GM15510 (cell line): Measurements from ENCODE around the gene MAML2.

Source experiments
- POLR2A ChIP-seq: IDR thresholded peaks from 3 replicates; pipeline ENCODE4 v1.6.1; 2011; ENCODE audit warnings: borderline replicate concordance; ENCODE audit not compliant: insufficient read length; ENCODE audit errors: extremely low read depth

The MAML2 gene

GRCh38 chr11:96109331-96110030, 233.5 kb downstream of the MAML2 start:
- no peak for TF ChIP-seq POLR2A

GRCh38 chr11:96107143-96107824, 235.7 kb downstream of the MAML2 start:
- TF ChIP-seq POLR2A = no peak

GRCh38 chr11:96106645-96107044, 236.3 kb downstream of the MAML2 start:
- no peak for TF ChIP-seq POLR2A

DNA sequence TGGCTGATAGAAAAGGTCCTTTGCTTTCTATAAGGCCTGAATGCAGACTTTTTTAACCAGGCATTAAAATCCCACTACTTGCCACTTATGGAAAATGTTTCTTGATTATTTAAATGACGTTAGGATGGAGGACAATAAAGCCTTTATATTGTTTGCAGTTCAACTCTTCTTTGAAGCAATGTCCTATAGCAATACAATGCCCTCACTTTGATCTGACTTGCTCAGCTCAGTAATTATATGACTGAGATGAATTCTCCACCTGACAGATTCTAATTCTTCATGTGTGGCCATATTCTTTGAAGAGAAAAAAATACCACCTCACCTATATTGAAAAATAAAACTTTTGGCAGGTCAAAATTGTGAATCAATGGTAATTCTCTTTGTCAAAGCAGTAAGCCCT, 237.1 kb downstream of the MAML2 start:
- TF ChIP-seq POLR2A = no peak

- TF ChIP-seq POLR2A = no peak
Observed at GRCh38 chr11:96105197-96105895, 237.6 kb downstream of the MAML2 start.

- no peak for TF ChIP-seq POLR2A
Observed at GRCh38 chr11:96104496-96104895, 238.5 kb downstream of the MAML2 start.

- TF ChIP-seq POLR2A = no peak
Observed at GRCh38 chr11:96103721-96104120, 239.3 kb downstream of the MAML2 start.

GRCh38 chr11:96103102-96103501, 239.9 kb downstream of the MAML2 start:
- TF ChIP-seq POLR2A = no peak

DNA sequence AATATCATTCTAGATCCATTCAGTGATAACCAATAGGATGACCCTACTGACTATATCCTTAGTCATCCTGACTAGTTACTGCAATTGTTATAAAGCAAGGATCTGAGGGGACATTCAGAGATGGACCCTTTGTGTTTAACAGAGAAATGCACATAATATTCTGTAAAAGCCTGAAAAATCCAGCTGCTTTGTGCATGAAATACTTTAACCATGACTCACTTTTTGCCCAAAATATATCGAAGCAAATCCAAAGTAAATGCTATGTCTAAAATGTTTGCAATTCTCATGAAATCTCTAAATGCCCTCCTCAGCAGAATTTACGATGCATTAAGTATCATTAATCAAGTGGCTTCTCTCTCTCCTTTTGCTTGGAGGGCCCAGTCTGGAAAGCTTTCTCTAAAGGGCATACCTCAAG, 240.3 kb downstream of the MAML2 start:
- TF ChIP-seq POLR2A = no peak

- no peak for TF ChIP-seq POLR2A
Observed at GRCh38 chr11:96101146-96101545, 241.8 kb downstream of the MAML2 start.

GRCh38 chr11:96098511-96099241, 244.3 kb downstream of the MAML2 start:
- no peak for TF ChIP-seq POLR2A

GRCh38 chr11:96097844-96098421, 245.1 kb downstream of the MAML2 start:
- TF ChIP-seq POLR2A = no peak

GRCh38 chr11:96096360-96096759, 246.6 kb downstream of the MAML2 start:
- no peak for TF ChIP-seq POLR2A

DNA sequence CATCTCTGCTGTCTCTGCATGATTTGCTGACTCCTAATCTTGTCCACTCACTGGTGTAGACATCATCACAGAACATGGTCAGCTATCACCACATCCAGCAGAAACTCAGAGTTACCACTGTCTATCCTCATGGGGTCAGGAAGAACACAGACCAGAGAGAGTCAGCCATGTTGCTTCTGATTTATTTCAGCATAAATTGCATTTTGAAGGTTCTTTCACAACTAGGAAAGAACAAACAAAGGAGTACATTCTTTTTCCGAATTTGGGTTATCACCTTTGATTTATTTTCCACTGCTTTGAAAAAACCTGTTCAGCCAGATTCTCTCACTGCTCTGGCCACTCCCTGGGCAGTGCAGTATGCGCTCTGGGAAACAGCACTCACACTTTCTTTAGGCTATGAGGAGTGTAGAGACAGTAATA, 247.1 kb downstream of the MAML2 start:
- TF ChIP-seq POLR2A = no peak
